Lower lobe of right lung (tissue), 2 donors: ENCODE data around the gene PDK3. TPM values are rescaled to one million over a fixed set of nuclear protein-coding genes. Genes with fewer than 3 reads are reported as not detected.

Source experiments
- ATAC-seq, 2 donors: fragments of 200-7000 bp; cut with Tn5 transposase; one replicate each; pipeline ENCODE4 v1.9.1; 2020 to 2022; ENCODE audit warnings: mild to moderate bottlenecking in 2 of 2, moderate library complexity in 2 of 2
- DNase-seq: peaks from one replicate; pipeline ENCODE4 v3.0.0-alpha.2; 2020
- H3K27ac ChIP-seq: fragments of 200-600 bp; one replicate; pipeline ENCODE4 v1.8.0; 2022
- H3K27me3 ChIP-seq: fragments of 200-600 bp; one replicate; pipeline ENCODE4 v1.8.0; 2022; ENCODE audit warnings: low read depth
- H3K36me3 ChIP-seq: fragments of 200-600 bp; one replicate; pipeline ENCODE4 v1.8.0; 2022; ENCODE audit warnings: mild to moderate bottlenecking
- H3K4me1 ChIP-seq: fragments of 200-600 bp; one replicate; pipeline ENCODE4 v1.8.0; 2022
- H3K4me3 ChIP-seq: fragments of 200-600 bp; one replicate; pipeline ENCODE4 v1.8.0; 2022; ENCODE audit warnings: mild to moderate bottlenecking
- H3K9me3 ChIP-seq: fragments of 200-600 bp; one replicate; pipeline ENCODE4 v1.8.0; 2022
- intact Hi-C: fragments of 100-400 bp; cut with DNase I; formaldehyde crosslinking; loops from one replicate; pipeline ENCODE4 v1.11.0; 2022
- total RNA-seq: library from RNA; stranded (reverse); fragmentation: NEBNext Ultra II Directional; extraction: Animal tissue kit (Norgen Biotek cat#: 25700); gene quantifications from one replicate; pipeline ENCODE4 v1.2.1, GENCODE V29; 2021
- TF ChIP-seq, protein P1 (sequence below): fragments of 200-600 bp; IDR thresholded peaks from one replicate; pipeline ENCODE4 v1.8.0; 2022; ENCODE audit warnings: antibody characterized with exemption, mild to moderate bottlenecking
- donor health status: DM: no; HTN: yes; CAD: no; lungs with severe emphysema.

Gene PDK3
- total RNA-seq, 1 donor from 2014 or later = 22.3 TPM

DNA sequence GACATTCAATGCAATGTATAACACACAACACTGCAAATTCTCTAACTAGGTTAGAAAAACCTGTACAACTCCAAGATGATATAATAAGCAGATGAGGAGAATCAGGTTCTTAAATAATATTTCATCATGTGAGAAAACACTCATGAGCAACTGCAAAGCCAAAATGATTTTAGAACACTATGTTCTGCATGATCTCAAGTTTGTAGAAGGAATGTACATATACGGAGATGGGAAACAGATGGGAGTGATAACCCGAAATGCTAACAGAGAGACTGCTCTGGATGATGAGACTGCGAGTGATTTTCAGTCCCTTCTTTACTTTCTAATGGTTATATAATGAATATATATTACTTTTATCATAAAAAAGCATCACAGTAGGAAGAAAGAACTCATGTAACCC is 101.2 kb downstream of the PDK3 start:
- Histone ChIP-seq H3K27me3 (no peaks in the 10 kb centered on the region), H3K9me3 (no peaks in the 10 kb centered on the region), H3K36me3 (no peaks in the 10 kb centered on the region), H3K4me1 (no peaks in the 10 kb centered on the region), H3K27ac (no peak overlapping the region), H3K4me3 (no peak overlapping the region)
- DNase-seq (no peak), ATAC-seq (no peak)
- TF ChIP-seq, protein P1, sequence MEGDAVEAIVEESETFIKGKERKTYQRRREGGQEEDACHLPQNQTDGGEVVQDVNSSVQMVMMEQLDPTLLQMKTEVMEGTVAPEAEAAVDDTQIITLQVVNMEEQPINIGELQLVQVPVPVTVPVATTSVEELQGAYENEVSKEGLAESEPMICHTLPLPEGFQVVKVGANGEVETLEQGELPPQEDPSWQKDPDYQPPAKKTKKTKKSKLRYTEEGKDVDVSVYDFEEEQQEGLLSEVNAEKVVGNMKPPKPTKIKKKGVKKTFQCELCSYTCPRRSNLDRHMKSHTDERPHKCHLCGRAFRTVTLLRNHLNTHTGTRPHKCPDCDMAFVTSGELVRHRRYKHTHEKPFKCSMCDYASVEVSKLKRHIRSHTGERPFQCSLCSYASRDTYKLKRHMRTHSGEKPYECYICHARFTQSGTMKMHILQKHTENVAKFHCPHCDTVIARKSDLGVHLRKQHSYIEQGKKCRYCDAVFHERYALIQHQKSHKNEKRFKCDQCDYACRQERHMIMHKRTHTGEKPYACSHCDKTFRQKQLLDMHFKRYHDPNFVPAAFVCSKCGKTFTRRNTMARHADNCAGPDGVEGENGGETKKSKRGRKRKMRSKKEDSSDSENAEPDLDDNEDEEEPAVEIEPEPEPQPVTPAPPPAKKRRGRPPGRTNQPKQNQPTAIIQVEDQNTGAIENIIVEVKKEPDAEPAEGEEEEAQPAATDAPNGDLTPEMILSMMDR = no peak
- intact Hi-C loops = no loop called here

DNA sequence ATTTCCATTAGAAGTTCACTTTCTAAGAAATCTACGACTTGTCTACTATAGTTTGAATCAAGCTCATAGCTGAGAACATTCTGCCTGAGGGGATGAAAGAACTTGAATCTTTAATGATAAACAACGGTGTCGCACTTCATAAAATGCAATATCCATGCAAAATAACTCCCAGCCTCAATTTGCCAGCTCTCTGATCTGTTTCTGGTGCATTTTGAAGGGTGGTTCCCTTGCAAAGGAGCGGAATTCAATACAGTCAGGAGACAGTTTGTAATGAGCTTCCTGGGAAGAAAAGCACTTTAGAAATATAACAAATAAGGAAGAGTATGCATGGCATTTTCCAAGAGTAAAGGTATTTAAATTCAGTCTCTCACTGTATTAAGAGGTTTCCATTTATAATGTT is 102.1 kb downstream of the PDK3 start:
- Histone ChIP-seq H3K27me3 (no peaks in the 10 kb centered on the region), H3K27ac (no peak overlapping the region), H3K4me3 (no peak overlapping the region), H3K36me3 (no peaks in the 10 kb centered on the region), H3K9me3 (no peaks in the 10 kb centered on the region), H3K4me1 (no peaks in the 10 kb centered on the region)
- no peak for DNase-seq
- ATAC-seq = no peak
- intact Hi-C loops = no loop called here
- TF ChIP-seq, protein P1 = no peak

DNA sequence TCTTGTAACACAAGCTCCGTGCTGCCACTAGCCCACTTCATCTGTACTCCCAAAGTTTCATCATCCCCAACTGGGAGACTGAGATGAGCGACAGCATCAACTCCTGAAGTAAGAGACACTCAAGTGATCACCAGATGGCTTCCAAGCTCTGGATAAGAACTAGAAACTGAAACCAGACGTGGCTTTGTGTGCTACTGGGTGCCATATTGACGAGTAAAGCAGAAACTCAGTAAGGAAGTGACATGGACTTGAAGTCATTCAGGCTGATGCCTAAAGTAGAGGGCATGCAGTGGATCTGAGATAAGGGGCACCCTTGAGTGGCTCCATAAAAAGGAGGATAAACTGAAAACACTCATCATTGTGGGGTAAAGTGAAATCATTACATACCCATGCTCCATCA is 109.7 kb downstream of the PDK3 start:
- TF ChIP-seq, protein P1 = no peak
- H3K4me3 ChIP-seq = no peak overlapping the region
- H3K36me3 ChIP-seq = no peaks in the 10 kb centered on the region
- H3K9me3 ChIP-seq = no peaks in the 10 kb centered on the region
- H3K4me1 ChIP-seq = no peaks in the 10 kb centered on the region
- H3K27ac ChIP-seq = no peak overlapping the region
- DNase-seq = no peak
- H3K27me3 ChIP-seq = no peaks in the 10 kb centered on the region
- intact Hi-C loops = no loop called here
- no peak for ATAC-seq

DNA sequence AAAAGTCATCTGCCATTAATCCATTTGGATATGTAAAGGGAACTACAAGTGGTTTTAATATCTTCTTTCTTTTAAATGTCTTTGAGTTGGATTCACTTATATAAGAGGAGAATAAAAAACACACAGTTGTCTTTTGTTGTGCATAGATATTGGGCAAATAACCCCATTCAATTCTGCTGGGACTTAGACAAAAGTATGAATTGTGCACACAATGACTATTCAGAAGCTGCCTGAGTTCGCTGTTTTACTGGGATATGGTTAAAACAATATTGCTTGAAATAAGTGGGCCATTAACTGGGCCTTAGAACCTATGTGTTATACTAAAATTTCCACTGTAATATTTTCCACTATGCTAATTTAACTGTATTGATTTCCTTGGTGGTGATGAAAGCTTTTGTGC is 110.4 kb downstream of the PDK3 start:
- DNase-seq (no peak), ATAC-seq (no peak)
- no peaks in the 10 kb centered on the region for H3K36me3 ChIP-seq
- TF ChIP-seq, protein P1 = no peak
- H3K27ac ChIP-seq = no peak overlapping the region
- no peak overlapping the region for H3K4me3 ChIP-seq
- no peaks in the 10 kb centered on the region for H3K27me3 ChIP-seq
- H3K4me1 ChIP-seq = no peaks in the 10 kb centered on the region
- intact Hi-C loops = no loop called here
- no peaks in the 10 kb centered on the region for H3K9me3 ChIP-seq

DNA sequence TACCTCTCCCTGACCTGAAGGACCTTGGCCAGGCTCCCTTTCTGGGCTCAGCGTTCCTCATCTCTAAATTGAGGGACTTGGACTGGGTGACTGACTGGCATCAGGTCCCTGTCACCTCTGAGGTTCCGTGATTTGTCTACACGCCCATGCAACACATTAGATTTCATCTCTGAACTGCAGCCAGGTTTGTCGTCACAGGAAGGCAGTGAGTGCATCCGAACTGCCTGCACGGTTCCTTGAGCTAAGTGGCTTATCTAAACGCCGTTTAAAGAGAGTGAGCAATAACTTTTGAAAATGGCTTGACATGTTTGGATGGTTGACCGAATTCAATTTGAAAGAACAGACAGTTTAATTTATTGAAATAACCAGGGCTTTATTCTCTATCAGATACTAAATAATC is 112.0 kb downstream of the PDK3 start:
- Histone ChIP-seq H3K27me3 (no peaks in the 10 kb centered on the region), H3K36me3 (no peaks in the 10 kb centered on the region), H3K4me3 (no peak overlapping the region), H3K9me3 (no peaks in the 10 kb centered on the region), H3K4me1 (no peaks in the 10 kb centered on the region), H3K27ac (no peak overlapping the region)
- TF ChIP-seq, protein P1 = no peak
- ATAC-seq (no peak), DNase-seq (no peak)
- intact Hi-C loops = no loop called here

Other genes with a start within 250 kb of the PDK3 start
- gene SUPT20HL2, start 151.2 kb upstream of the PDK3 start, total RNA-seq = not detected
- not detected for gene SUPT20HL1, start 104.6 kb upstream of the PDK3 start, total RNA-seq
- 1.2 TPM for gene PCYT1B, start 182.1 kb downstream of the PDK3 start, total RNA-seq
- 12.3 TPM for gene POLA1, start 228.6 kb downstream of the PDK3 start, total RNA-seq